Activated CD4-positive, alpha-beta T cell treated with anti-CD3 and anti-CD28 coated beads, Interleukin-2, amount 50 U/mL, for 1 hour (primary cell): ENCODE results near the gene ZNF19.
"Not testable (repeated sequence)": the region's sequence is repeated elsewhere in the genome, so short reads cannot be mapped to it uniquely, and the experiment has no call there.

ENCODE experiments used
- DNase-seq: peaks from one replicate; pipeline ENCODE4 v3.0.0-alpha.2; 2020

ZNF19 gene

GRCh38 chr16:71489122-71489521 lies at the start of gene ZNF19:
TSS of gene ZNF19 (minus strand) at chr16:71489324. CDS start at chr16:71482114, 7,210 bp downstream.
- DNase-seq: no peak

GRCh38 chr16:71537643-71538042 lies 48.5 kb upstream of the ZNF19 start:
- DNase-seq: peak; percentile 26

GRCh38 chr16:71536752-71537499 lies 47.8 kb upstream of the ZNF19 start:
- no peak for DNase-seq

DNA sequence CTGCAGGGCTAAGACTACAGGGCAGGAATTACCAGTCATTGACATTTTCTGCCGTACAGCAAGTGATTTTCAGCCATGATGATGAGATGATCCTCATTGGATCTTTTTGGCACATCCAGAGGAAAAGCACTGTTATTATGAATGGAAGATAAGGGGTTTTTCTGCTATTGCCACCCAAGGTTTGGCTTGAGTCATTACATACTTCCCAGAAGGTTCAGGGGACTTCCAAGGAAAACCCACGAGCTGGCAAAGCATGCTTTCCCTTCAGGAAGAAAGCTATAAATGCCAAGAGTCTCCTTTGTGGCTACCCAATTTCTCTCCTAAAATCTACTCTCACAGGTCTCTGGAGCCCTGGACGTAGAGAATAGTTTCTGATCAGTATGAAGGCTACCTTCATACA lies 43.2 kb upstream of the ZNF19 start:
- DNase-seq: no peak

DNA sequence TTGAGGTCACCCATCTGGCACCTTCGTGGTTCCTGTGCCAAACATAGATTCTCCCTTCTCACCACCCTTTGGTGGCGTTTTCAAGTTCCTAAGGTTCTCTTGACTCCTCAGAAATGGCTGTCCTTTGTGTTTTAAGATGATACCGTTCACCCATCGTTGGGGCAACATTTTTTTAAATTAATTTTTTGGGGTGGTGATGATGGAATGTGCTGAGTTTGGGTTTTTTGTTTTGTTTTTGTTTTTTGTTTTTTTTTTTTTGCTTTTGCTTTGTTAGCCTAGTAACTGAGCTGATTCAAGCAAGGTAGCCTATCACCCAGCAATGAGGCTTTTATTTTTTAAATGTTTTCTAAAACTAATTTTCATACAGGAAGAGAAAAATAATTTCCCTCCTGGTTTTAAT lies 39.7 kb upstream of the ZNF19 start:
- DNase-seq: no peak

DNA sequence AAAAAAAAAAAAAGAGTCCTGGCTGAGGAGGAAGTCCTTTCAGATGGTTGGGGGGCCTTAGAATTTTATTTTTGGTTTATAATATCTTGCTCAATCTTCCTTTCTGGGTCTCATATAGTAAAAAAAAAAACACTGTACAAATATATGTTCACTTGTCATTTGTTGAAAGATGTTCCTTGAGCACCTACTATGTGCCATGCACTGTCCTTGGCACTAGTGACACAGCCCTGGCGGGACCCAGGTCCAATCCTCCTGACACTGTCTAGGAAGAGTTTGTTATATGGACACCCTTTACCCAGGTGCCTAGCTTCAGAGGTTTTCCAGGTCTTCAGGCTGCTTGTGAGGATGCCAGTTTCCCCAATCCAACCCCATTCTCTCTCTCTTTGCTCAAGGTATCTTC lies 39.1 kb upstream of the ZNF19 start:
- DNase-seq: no peak

DNA sequence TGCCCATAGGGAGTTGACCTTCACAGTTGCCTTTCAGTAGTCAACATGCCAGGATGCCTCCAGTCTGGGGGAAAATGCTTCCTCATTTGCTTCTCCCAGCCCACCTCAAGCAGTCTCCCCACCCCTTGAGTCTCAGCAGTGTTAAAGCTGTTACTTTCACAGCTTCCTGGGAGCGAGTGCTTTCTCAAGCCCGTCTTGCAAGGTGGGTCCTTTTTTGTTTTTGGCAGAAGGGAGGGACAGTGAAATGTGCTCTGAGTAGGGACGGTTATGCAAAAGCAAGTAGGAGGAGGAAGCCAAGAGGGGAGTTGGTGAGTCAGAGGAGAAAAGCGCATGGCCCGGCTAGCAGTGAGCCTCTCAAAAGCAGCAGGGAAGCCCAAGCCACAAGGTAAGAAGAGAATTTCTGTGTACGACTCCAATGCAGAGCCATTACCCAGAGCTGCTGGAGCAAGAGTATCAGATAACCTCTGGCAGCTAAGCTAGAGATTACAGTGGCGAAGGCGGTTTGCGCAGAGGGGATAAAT lies 37.0 kb upstream of the ZNF19 start, which contains the start of gene CHST4:
Gene CHST4, plus strand, starts transcription at position 316 of the 521 bp plus-strand sequence. CDS start 10,252 bp downstream, outside the sequence.
- no peak for DNase-seq

DNA sequence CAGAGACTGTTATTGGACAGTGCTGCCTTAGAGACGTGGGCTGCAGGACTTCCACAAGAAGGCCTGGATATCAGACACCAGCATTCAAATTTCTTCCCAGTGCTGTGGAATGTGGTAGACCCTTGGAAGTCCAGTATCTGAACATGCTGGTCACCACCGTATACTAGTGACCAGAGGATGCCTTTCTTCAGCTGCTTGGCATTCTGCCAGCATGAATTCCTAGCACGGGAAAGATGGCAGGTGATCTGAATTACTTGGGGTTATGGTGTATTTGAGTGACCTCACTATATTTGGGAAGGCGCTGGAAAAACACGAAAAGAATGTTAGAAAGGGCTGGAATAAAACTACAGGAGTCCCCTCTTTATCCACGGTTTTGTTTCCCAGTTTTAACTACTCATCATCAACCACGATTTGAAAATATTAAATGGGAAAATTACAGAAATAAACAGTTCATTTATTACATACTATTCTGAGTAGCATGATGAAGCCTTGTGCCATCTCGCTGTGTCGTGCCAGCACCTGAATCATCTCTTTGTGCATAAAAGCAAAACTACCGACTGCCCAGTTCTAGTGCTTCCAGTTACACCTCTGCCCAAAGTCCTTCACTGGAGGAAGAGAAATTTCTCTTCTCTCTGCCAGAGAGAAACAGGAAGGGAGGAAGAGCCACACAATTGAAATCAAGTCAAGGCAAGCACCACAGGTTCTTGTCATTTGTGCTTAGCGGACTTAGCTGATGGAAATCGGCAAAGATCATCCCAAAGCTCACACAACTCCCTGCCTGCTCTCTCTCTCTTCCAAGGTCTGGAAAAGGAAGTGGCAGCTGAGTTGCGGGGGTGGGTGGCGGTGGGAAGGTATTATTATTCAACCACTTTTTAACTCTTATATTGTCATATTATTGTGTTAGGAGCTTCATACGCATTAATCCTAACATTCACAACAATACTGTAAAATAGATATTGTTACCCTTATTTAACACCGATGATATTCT lies 35.7 kb upstream of the ZNF19 start:
- no peak for DNase-seq

DNA sequence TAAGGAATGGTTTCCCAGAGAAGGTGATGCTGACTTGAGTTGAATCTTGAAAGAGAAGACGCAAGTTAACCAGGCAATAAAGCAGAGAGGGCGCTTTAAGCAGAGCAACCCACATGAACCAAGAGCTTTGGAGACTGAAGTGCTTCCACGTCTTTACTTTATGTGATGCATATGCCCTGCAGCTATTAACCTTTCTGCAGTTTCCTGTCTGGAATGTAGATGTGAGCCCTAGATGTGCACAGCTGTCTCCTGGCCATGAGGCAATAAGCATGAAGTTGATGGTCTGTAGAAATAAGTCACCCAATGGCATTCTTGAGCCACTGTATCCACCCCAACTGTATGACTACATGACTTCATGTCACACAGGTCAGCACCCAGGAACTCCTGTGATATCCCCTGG lies 31.4 kb upstream of the ZNF19 start:
- DNase-seq: no peak

DNA sequence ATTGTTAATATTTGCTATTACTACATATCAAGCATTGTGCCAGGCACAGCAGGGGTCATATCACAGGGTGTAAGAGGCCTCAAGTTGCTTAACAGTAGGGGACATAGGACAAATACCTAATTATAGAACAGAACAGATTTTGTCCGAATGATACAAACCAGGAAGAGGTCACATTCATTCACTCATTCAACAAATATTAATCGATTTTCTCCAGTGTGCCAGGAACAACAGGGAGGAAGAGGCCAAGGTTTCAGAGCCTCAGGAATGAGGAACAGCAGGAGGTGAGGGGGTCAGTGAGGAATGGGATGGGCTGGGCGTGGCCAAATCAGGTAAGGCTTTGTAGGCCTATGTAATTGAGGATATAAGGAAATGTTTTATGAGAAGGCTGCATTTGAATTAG lies 25.9 kb upstream of the ZNF19 start:
- no peak for DNase-seq

DNA sequence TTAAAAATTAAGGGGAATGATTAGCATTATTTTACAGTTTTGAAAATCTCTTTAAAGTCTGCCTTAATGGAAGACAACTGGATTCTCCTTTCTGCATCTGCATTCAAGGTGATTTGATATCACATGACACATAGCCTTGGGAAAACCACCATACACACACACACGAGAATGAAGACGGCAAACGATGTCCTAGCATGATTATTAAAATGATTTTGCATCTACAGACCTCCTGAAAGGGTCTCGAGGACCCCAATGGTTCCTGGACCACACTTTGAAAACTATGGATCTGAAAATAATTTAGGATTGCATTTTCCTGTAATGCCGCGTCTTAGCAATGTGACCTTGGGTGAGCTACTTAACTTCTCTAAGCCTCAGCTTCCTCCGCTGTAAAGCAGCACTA lies 25.4 kb upstream of the ZNF19 start:
- DNase-seq: no peak

GRCh38 chr16:71513302-71513701 lies 24.2 kb upstream of the ZNF19 start:
- DNase-seq: no peak

DNA sequence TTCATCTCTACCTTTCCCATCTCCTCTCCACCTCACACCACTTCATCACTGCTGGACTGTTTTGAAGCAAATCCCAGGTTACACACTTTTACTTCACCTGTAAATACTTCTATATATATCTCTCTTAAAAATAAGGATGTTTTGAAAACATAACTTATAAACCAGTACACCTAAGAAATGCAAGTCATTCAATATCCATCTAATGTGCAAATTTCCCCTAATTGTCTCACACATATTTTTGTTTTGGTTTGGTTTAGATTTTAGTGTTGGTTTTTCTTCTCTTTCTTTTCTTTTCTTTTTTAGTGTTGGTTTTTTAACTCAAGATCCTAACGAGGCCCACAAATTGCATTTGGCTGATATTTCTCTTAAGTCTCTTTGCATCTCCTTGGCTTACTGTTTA lies 17.9 kb upstream of the ZNF19 start:
- no peak for DNase-seq

GRCh38 chr16:71504901-71505300 lies 15.8 kb upstream of the ZNF19 start:
- no peak for DNase-seq

DNA sequence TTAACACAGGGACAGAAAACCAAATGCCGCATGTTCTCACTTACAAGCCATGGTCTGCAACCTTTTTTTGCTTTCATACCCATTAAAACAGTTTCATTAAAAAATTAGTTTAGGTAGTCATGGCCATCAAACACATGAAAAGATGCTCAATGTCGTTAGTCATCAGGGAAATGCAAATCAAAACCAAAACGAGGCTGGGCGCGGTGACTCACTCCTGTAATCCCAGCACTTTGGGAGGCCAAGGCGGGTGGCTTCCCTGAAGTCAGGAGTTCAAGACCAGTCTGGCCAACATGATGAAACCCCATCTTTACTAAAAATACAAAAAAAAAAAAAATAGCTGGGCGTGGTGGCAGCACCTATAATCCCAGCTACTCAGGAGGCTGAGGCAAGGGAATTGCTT lies 14.9 kb upstream of the ZNF19 start:
- not testable (repeated sequence) for DNase-seq

- no peak for DNase-seq
These were observed 12.4 kb upstream of the ZNF19 start for GRCh38 chr16:71501547-71501946.

GRCh38 chr16:71500964-71501363 lies 11.8 kb upstream of the ZNF19 start:
- DNase-seq: no peak

- DNase-seq: peak; percentile 40
These were observed 10.7 kb upstream of the ZNF19 start for GRCh38 chr16:71499775-71500364.

DNA sequence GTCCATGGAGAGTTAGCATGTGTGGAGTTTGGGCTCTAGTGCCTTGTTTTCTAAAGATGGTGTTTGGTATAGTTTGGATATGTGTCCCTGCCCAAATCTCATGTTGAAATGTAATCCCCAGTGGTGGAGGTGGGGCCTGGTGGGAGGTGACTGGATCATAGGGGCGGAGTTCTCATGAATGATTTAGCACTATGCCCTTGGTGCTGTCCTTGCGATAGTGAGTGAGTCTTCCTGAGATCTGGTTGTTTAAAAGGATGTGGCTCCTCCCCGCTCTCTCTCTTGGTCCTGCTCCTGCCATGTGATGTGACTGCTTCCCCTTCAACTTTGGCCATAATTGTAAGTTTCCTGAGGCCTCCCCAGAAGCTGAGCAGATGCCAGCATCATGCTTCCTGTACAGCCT lies 8.9 kb upstream of the ZNF19 start:
- no peak for DNase-seq

DNA sequence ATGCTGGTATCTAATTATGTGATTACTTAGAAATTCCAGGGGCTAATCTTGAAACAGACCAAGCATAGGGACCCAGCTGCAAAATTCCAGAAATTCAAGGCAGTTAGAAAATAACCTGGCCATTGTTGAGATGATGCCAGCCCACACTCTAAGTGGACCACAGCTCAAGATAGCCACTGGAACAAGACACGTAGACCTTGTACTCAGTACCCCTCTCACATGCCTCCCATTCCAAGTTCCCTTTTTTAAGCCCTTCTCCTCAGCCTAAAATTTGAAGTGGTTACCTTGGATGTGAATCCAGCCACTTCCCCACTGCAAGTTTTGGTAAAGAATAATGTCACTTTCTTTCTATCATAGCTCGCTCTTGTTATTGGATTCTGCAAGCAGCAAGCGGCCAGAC lies 4.1 kb upstream of the ZNF19 start:
- DNase-seq: no peak

DNA sequence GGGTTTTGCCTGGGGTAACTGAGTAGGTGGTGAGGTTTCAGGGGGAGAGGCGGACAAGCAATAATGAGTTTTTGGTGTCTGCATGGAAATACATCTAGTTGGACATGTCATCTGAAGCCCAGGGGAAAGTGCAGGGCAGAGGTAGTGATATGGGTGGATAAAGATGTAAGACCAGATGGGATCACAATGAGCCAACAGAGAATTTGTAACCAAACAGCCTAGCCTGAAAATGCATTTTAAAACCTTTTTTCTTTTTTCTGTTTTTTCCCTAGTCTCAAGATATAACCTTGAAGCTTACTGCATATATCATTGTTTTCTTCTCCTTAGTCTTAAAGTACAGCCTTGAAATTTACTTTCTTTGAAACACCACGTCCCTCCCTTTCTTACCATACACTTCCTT lies 3.7 kb upstream of the ZNF19 start:
- DNase-seq: no peak

DNA sequence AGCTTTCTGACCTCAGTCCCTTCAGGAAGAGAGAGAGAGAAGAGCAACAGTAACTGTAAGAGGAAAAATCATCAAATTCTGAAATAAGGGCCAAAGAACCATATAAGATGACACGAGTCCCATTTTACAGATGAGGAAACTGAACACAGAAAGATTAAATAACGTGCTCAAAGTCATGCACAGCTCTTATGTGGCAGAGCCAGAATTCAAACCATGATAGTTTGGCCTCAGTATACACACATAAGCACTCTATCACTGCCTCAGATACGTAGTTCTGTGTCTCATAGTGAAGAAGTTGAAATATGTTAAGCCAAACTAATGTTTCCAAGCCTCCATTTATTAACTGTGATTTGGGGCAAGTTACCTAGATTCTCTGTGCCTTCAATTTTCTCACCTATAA lies 1.9 kb upstream of the ZNF19 start:
- no peak for DNase-seq

GRCh38 chr16:71490361-71490760 lies 1.2 kb upstream of the ZNF19 start:
- no peak for DNase-seq
